CD4-positive, alpha-beta T cell (primary cell): Measurements from ENCODE around the gene MMAB. TPM values are rescaled to one million over a fixed set of nuclear protein-coding genes. Genes with fewer than 3 reads are reported as not detected.

Experiments used
- ATAC-seq: fragments of 200-7000 bp; cut with Tn5 transposase; one replicate; pipeline ENCODE4 v1.10.0; 2022; ENCODE audit warnings: mild to moderate bottlenecking; ENCODE audit not compliant: poor library complexity
- CTCF ChIA-PET: fragments of 350-600 bp; sonication (Branson Sonifier 250); formaldehyde crosslinking; loops from one replicate; lab custom pipeline; 2021; ENCODE audit warnings: antibody characterized with exemption, inconsistent platforms; lab: Charles Lee
- POLR2A ChIA-PET: fragments of 350-600 bp; sonication (Branson Sonifier 250); formaldehyde crosslinking; loops from one replicate; lab custom pipeline; 2021; ENCODE audit warnings: antibody characterized with exemption, inconsistent platforms; lab: Charles Lee
- DNase-seq, 14 experiments: peaks; one replicate each; pipeline ENCODE4 v3.0.0-alpha.2; 2013 to 2020; ENCODE audit warnings: mixed read lengths in 2 of 14
- H3K27ac ChIP-seq, 2 donors: one replicate each; pipeline versions ENCODE4 v1.5.1 to v1.7.0; 2013; ENCODE audit warnings: low read length in 2 of 2, low read depth in 1 of 2, mild to moderate bottlenecking in 1 of 2
- H3K27me3 ChIP-seq, 2 experiments: 1 replicate in 1 of 2; 2 replicates in 1 of 2; pipeline versions ENCODE4 v1.6.1 to v1.7.0; 2013; ENCODE audit warnings: low read length in 2 of 2, control low read depth in 1 of 2, mild to moderate bottlenecking in 1 of 2, moderate library complexity in 1 of 2; ENCODE audit not compliant: insufficient read depth in 2 of 2, control insufficient read depth in 1 of 2
- H3K36me3 ChIP-seq: one replicate; pipeline ENCODE4 v1.6.1; 2013; ENCODE audit warnings: low read length, control low read depth; ENCODE audit not compliant: insufficient read depth
- H3K4me1 ChIP-seq: one replicate; pipeline ENCODE4 v1.6.1; 2013; ENCODE audit warnings: low read length, control low read depth; ENCODE audit not compliant: insufficient read depth
- H3K4me3 ChIP-seq: one replicate; pipeline ENCODE4 v1.5.1; 2013; ENCODE audit warnings: mild to moderate bottlenecking, low read length, moderate library complexity
- H3K9me3 ChIP-seq, 2 experiments: 1 replicate in 1 of 2; 2 replicates in 1 of 2; pipeline versions ENCODE4 v1.6.1 to v1.7.0; 2013; ENCODE audit warnings: low read length in 2 of 2, mild to moderate bottlenecking in 2 of 2, control low read depth in 1 of 2, moderate library complexity in 1 of 2; ENCODE audit not compliant: control insufficient read depth in 1 of 2, insufficient read depth in 1 of 2
- H3K27ac Mint-ChIP-seq: one replicate; pipeline ENCODE4 v1.8.0; 2020; ENCODE audit warnings: mixed read lengths
- H3K27me3 Mint-ChIP-seq: one replicate; pipeline ENCODE4 v1.8.0; 2021; ENCODE audit warnings: mixed read lengths
- H3K36me3 Mint-ChIP-seq: one replicate; pipeline ENCODE4 v1.8.0; 2021; ENCODE audit warnings: low read depth, mixed read lengths
- H3K4me1 Mint-ChIP-seq: one replicate; pipeline ENCODE4 v1.8.0; 2021; ENCODE audit warnings: low read depth, mixed read lengths
- H3K4me3 Mint-ChIP-seq: one replicate; pipeline ENCODE4 v1.8.0; 2020; ENCODE audit warnings: mild to moderate bottlenecking, mixed read lengths
- H3K9me3 Mint-ChIP-seq: one replicate; pipeline ENCODE4 v1.8.0; 2020; ENCODE audit warnings: mixed read lengths
- CTCF ChIP-seq: fragments of 200-600 bp; IDR thresholded peaks from one replicate; pipeline ENCODE4 v1.8.0; 2022; ENCODE audit warnings: antibody characterized with exemption, mild to moderate bottlenecking
- intact Hi-C, 2 experiments: fragments of 100-400 bp; cut with DNase I in 1 of 2; cut with micrococcal nuclease in 1 of 2; formaldehyde crosslinking; loops; one replicate each; pipeline versions ENCODE4 v1.15.1 to v1.9.0; 2023 to 2025; cut with DNase I, micrococcal nuclease
- total RNA-seq, 174 experiments: library from RNA in 2 of 174; stranded (reverse) in 2 of 174; gene quantifications; one replicate each; pipeline ENCODE4 v1.2.3 and lab custom pipeline; 2021 to 2026

The MMAB gene
- total RNA-seq, 2 experiments from 2014 or later = 8.6 to 9.2 TPM

- ChIA-PET CTCF (interaction anchor here (1.5 kb wide), 1 partner anchor 174 kb away, joined by 3 read pairs; no protein-coding TSS in a partner anchor), POLR2A (no interaction called here)
- Mint-ChIP-seq H3K4me1 (peaks cover 9% of the 10 kb centered on the region), H3K9me3 (no peaks in the 10 kb centered on the region), H3K27me3 (no peaks in the 10 kb centered on the region), H3K36me3 (no peaks in the 10 kb centered on the region), H3K4me3 (no peak overlapping the region), H3K27ac (no peak overlapping the region)
- Histone ChIP-seq H3K4me1 (peaks cover 12% of the 10 kb centered on the region), H3K27ac (no peak overlapping the region), H3K27me3 (peaks cover 0 to under 1% of the 10 kb centered on the region in 2 experiments), H3K9me3 (no peaks in the 10 kb centered on the region), H3K36me3 (no peaks in the 10 kb centered on the region), H3K4me3 (no peak overlapping the region)
- DNase-seq (no peak), ATAC-seq (no peak)
- intact Hi-C loops = no loop called here
- no peak for TF ChIP-seq CTCF
Measured at GRCh38 chr12:109600995-109601394, 27.7 kb upstream of the MMAB start.

DNA sequence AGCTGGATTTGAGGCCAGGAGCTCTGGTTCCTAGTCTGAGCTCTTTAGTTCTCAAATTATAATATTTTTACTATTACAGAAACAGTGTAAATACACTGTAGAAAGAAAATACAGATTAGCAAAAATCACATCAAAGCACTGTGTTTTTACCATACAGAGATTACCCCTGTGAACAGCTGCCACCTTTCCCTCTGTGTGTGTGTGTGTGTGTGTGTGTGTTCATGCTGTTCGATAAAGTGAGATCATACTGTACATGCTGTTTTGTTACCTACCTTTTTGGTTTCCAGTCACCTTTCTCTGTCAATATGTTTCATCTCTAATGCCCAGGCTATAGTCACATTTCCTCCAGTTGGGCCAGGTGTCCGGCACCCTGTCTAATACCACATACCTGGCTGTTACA lies 27.2 kb upstream of the MMAB start:
- Mint-ChIP-seq H3K4me3 (no peak overlapping the region), H3K9me3 (no peaks in the 10 kb centered on the region), H3K36me3 (no peaks in the 10 kb centered on the region), H3K4me1 (peaks cover 13% of the 10 kb centered on the region), H3K27ac (no peak overlapping the region), H3K27me3 (no peaks in the 10 kb centered on the region)
- intact Hi-C loops = no loop called here
- Histone ChIP-seq H3K27ac (no peak overlapping the region), H3K9me3 (no peaks in the 10 kb centered on the region), H3K27me3 (no peaks in the 10 kb centered on the region), H3K4me3 (no peak overlapping the region), H3K36me3 (no peaks in the 10 kb centered on the region), H3K4me1 (peaks cover 17% of the 10 kb centered on the region)
- ATAC-seq (no peak), DNase-seq (no peak)
- CTCF ChIA-PET = interaction anchor here (1.5 kb wide), 1 partner anchor 174 kb away, joined by 3 read pairs; no protein-coding TSS in a partner anchor
- POLR2A ChIA-PET = no interaction called here
- TF ChIP-seq CTCF = no peak

DNA sequence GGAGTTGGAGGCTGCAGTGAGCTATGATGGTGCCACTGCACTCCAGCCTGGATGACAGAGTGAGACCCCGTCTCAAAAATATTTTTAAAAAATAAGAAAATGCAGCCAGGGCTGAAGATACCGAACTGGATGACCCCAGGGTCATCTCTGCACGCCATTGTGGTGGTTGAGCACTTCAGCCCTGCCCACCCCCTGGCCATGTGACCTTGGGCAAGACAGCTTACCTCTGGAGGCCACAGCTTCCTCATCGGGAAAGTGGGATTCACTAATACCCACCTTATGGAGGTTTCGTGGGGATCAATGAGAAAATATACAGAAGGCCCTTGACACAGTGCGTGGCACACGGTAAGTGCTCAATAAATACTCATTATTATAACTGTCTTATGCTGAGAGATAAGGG lies 25.8 kb upstream of the MMAB start:
- intact Hi-C loops = loop anchor here in 1 of 2 experiments (5.0 kb wide), 1 partner anchor 248 kb away; no protein-coding TSS in a partner anchor
- peaks cover 26% of the 10 kb centered on the region for H3K4me1 Mint-ChIP-seq

More for the DNA sequence above, 25.8 kb upstream of the MMAB start:
- CTCF ChIA-PET = no interaction called here
- Histone ChIP-seq H3K27me3 (no peaks in the 10 kb centered on the region), H3K9me3 (no peaks in the 10 kb centered on the region), H3K4me3 (no peak overlapping the region), H3K36me3 (no peaks in the 10 kb centered on the region), H3K4me1 (peaks cover 28% of the 10 kb centered on the region), H3K27ac (no peak overlapping the region)
- H3K4me3 Mint-ChIP-seq = no peak overlapping the region
- DNase-seq = no peak
- POLR2A ChIA-PET = interaction anchor here (1.3 kb wide), 1 partner anchor 175 kb away, joined by 3 read pairs; no protein-coding TSS in a partner anchor
- H3K27me3 Mint-ChIP-seq = no peaks in the 10 kb centered on the region
- H3K36me3 Mint-ChIP-seq = no peaks in the 10 kb centered on the region
- no peak overlapping the region for H3K27ac Mint-ChIP-seq
- no peak for ATAC-seq
- no peaks in the 10 kb centered on the region for H3K9me3 Mint-ChIP-seq
- no peak for TF ChIP-seq CTCF
